Uterus (tissue), 4 donors: ENCODE data around the gene TPCN1. TPM values are rescaled to one million over a fixed set of nuclear protein-coding genes. Genes with fewer than 3 reads are reported as not detected.

Experiments used
- DNase-seq, 2 donors: peaks; one replicate each; pipeline ENCODE4 v3.0.0-alpha.2; 2019 to 2020
- H3K27ac ChIP-seq, 2 donors: fragments of 200-600 bp; sonication (generic); 1 replicate in 1 of 2; 2 replicates in 1 of 2; pipeline ENCODE4 v1.5.1; 2016 to 2018
- H3K27me3 ChIP-seq, 2 donors: fragments of 200-600 bp; sonication (generic); one replicate each; pipeline ENCODE4 v1.5.1; 2018 to 2019; ENCODE audit warnings: control low read depth in 1 of 2
- H3K36me3 ChIP-seq, 2 donors: fragments of 200-600 bp; sonication (generic); one replicate each; pipeline ENCODE4 v1.5.1; 2019; ENCODE audit warnings: control low read depth in 1 of 2
- H3K4me1 ChIP-seq, 2 donors: fragments of 200-600 bp; sonication (generic); one replicate each; pipeline ENCODE4 v1.5.1; 2018 to 2019; ENCODE audit warnings: control low read depth in 1 of 2
- H3K4me3 ChIP-seq, 2 donors: fragments of 200-600 bp; sonication (generic); 1 replicate in 1 of 2; 2 replicates in 1 of 2; pipeline ENCODE4 v1.5.1; 2018 to 2019; ENCODE audit warnings: mild to moderate bottlenecking in 1 of 2
- H3K9me3 ChIP-seq, 2 donors: fragments of 200-600 bp; sonication (generic); one replicate each; pipeline ENCODE4 v1.5.1; 2019; ENCODE audit warnings: control low read depth in 1 of 2
- CTCF ChIP-seq, 4 experiments: fragments of 200-600 bp in 2 of 4; fragments of 450-650 bp in 2 of 4; sonication (generic) in 2 of 4; IDR thresholded peaks; one replicate each; pipeline ENCODE4 v1.5.1; 2016 to 2019; ENCODE audit warnings: antibody characterized with exemption in 4 of 4, mild to moderate bottlenecking in 2 of 4, moderate library complexity in 1 of 4
- POLR2A ChIP-seq, 2 donors: fragments of 450-650 bp; IDR thresholded peaks; one replicate each; pipeline ENCODE4 v1.6.1; 2016; ENCODE audit warnings: antibody characterized with exemption in 2 of 2, mild to moderate bottlenecking in 1 of 2, moderate library complexity in 1 of 2
- intact Hi-C: fragments of 100-400 bp; cut with DNase I; formaldehyde crosslinking; loops from one replicate; pipeline ENCODE4 v1.15.1; 2023; ENCODE audit warnings: low total_unique reads
- total RNA-seq, 4 donors: library from RNA; depleted of rRNA in 3 of 4; stranded (reverse); fragments of >200 nt in 3 of 4; gene quantifications; one replicate each; pipeline versions ENCODE4 v1.1.0 to v1.2.4, GENCODE V29; 2014 to 2023
- donor health status: DM: yes; HTN: yes; CAD: no.

TPCN1 gene
- total RNA-seq, 4 donors from 2014 or later: 21.4 to 79.8 (median 52.9) TPM

- intact Hi-C loops: no loop called here
- no peak for TF ChIP-seq POLR2A (IDR thresholded peaks at IDR 0.05)
- no peak for TF ChIP-seq CTCF (IDR thresholded peaks at IDR 0.05)
- H3K4me1 ChIP-seq: no peaks in the 10 kb centered on the region
- H3K9me3 ChIP-seq: no peaks in the 10 kb centered on the region
- no peak overlapping the region for H3K4me3 ChIP-seq
- no peak for DNase-seq
- no peaks in the 10 kb centered on the region for H3K36me3 ChIP-seq
- H3K27ac ChIP-seq: no peak overlapping the region
- no peaks in the 10 kb centered on the region for H3K27me3 ChIP-seq
Measured at GRCh38 chr12:113252494-113252893, 31.2 kb downstream of the TPCN1 start.

GRCh38 chr12:113253532-113254285, 32.4 kb downstream of the TPCN1 start:
- Histone ChIP-seq H3K4me3 (no peak overlapping the region), H3K27me3 (no peaks in the 10 kb centered on the region), H3K36me3 (no peaks in the 10 kb centered on the region), H3K27ac (no peak overlapping the region), H3K4me1 (no peaks in the 10 kb centered on the region), H3K9me3 (no peaks in the 10 kb centered on the region)
- no peak for DNase-seq
- TF ChIP-seq CTCF (IDR thresholded peaks at IDR 0.05): no peak
- TF ChIP-seq POLR2A (IDR thresholded peaks at IDR 0.05): no peak
- intact Hi-C loops: no loop called here

GRCh38 chr12:113254298-113254697, 33.0 kb downstream of the TPCN1 start:
- TF ChIP-seq CTCF (IDR thresholded peaks at IDR 0.05) (no peak), POLR2A (IDR thresholded peaks at IDR 0.05) (no peak)
- Histone ChIP-seq H3K4me1 (no peaks in the 10 kb centered on the region), H3K36me3 (no peaks in the 10 kb centered on the region), H3K27ac (no peak overlapping the region), H3K9me3 (no peaks in the 10 kb centered on the region), H3K27me3 (no peaks in the 10 kb centered on the region), H3K4me3 (no peak overlapping the region)
- intact Hi-C loops: no loop called here
- DNase-seq: no peak

GRCh38 chr12:113257564-113257963, 36.3 kb downstream of the TPCN1 start:
- Histone ChIP-seq H3K4me3 (no peak overlapping the region), H3K9me3 (no peaks in the 10 kb centered on the region), H3K36me3 (no peaks in the 10 kb centered on the region), H3K27ac (peak overlapping the region in 1 of 2 donors; percentile 74), H3K4me1 (no peaks in the 10 kb centered on the region), H3K27me3 (no peaks in the 10 kb centered on the region)
- TF ChIP-seq CTCF (IDR thresholded peaks at IDR 0.05) (no peak), POLR2A (IDR thresholded peaks at IDR 0.05) (no peak)
- intact Hi-C loops: no loop called here
- DNase-seq: no peak

- Histone ChIP-seq H3K27ac (peak overlapping the region; percentile 70 to 74), H3K9me3 (no peaks in the 10 kb centered on the region), H3K36me3 (no peaks in the 10 kb centered on the region), H3K4me3 (no peak overlapping the region), H3K27me3 (no peaks in the 10 kb centered on the region), H3K4me1 (no peaks in the 10 kb centered on the region)
- no peak for TF ChIP-seq CTCF (IDR thresholded peaks at IDR 0.05)
- TF ChIP-seq POLR2A (IDR thresholded peaks at IDR 0.05): no peak
- no peak for DNase-seq
- intact Hi-C loops: no loop called here
Measured at GRCh38 chr12:113260127-113260526, 38.9 kb downstream of the TPCN1 start.
